WTC11 (cell line): ENCODE results near the gene ZFP90. TPM values are rescaled to one million over a fixed set of nuclear protein-coding genes. Genes with fewer than 3 reads are reported as not detected.

Source experiments
- ATAC-seq: fragments of 200-7000 bp; cut with Tn5 transposase; 2 replicates; pipeline ENCODE4 v1.10.0; 2021; ENCODE audit warnings: mild to moderate bottlenecking, moderate library complexity
- CTCF ChIA-PET: fragments of 300-600 bp; sonication (Branson Sonifier 250); formaldehyde crosslinking; loops from one replicate; lab custom pipeline; 2021; ENCODE audit warnings: antibody characterized with exemption; lab: Charles Lee
- POLR2A ChIA-PET: fragments of 350-600 bp; sonication (Branson Sonifier 250); formaldehyde crosslinking; loops from one replicate; lab custom pipeline; 2021; ENCODE audit warnings: antibody characterized with exemption; lab: Charles Lee
- DNase-seq: peaks from one replicate; pipeline ENCODE4 v3.0.0; 2021; ENCODE audit warnings: low spot score
- H3K27ac Mint-ChIP-seq: 2 replicates; pipeline ENCODE4 v1.8.0; 2021; ENCODE audit warnings: mixed read lengths
- H3K27me3 Mint-ChIP-seq: 2 replicates; pipeline ENCODE4 v1.8.0; 2021; ENCODE audit warnings: low read depth, mild to moderate bottlenecking, moderate library complexity, mixed read lengths
- H3K36me3 Mint-ChIP-seq: 2 replicates; pipeline ENCODE4 v1.8.0; 2021; ENCODE audit warnings: mixed read lengths
- H3K4me1 Mint-ChIP-seq: 2 replicates; pipeline ENCODE4 v1.8.0; 2022; ENCODE audit warnings: mixed read lengths
- H3K4me3 Mint-ChIP-seq: 2 replicates; pipeline ENCODE4 v1.8.0; 2021; ENCODE audit warnings: mild to moderate bottlenecking, moderate library complexity, mixed read lengths
- H3K9me3 Mint-ChIP-seq: 2 replicates; pipeline ENCODE4 v1.8.0; 2021; ENCODE audit warnings: mixed read lengths
- ATF3 ChIP-seq: sonication (generic); formaldehyde crosslinking; conservative IDR thresholded peaks from 2 replicates; pipeline ENCODE4 v1.8.1; 2022; ENCODE audit warnings: mild to moderate bottlenecking, missing genetic modification reagents
- CREB1 ChIP-seq: sonication (generic); formaldehyde crosslinking; IDR thresholded peaks from 2 replicates; pipeline ENCODE4 v1.8.0; 2023; ENCODE audit warnings: mild to moderate bottlenecking, missing genetic modification reagents
- E2F4 ChIP-seq: sonication (generic); formaldehyde crosslinking; IDR thresholded peaks from 2 replicates; pipeline ENCODE4 v1.8.1; 2022; ENCODE audit warnings: low read depth, mild to moderate bottlenecking, moderate library complexity, missing genetic modification reagents, borderline replicate concordance
- E2F5 ChIP-seq: sonication (generic); formaldehyde crosslinking; IDR thresholded peaks from 2 replicates; pipeline ENCODE4 v1.8.1; 2022; ENCODE audit warnings: mild to moderate bottlenecking, moderate library complexity, missing genetic modification reagents
- ESRRA ChIP-seq: sonication (generic); formaldehyde crosslinking; IDR thresholded peaks from 2 replicates; pipeline ENCODE4 v1.8.1; 2022; ENCODE audit warnings: mild to moderate bottlenecking, missing genetic modification reagents, borderline replicate concordance
- FOXP4 ChIP-seq: sonication (generic); formaldehyde crosslinking; IDR thresholded peaks from 2 replicates; pipeline ENCODE4 v1.8.0; 2022; ENCODE audit warnings: mild to moderate bottlenecking, missing genetic modification reagents
- GTF2I ChIP-seq: fragments of 250-450 bp; sonication (Bioruptor Pico); conservative IDR thresholded peaks from 2 replicates; pipeline ENCODE4 v1.4.0; 2021; ENCODE audit warnings: mild to moderate bottlenecking
- NFATC4 ChIP-seq: fragments of 250-450 bp; sonication (Bioruptor Pico); IDR thresholded peaks from 2 replicates; pipeline ENCODE4 v1.9.0; 2021; ENCODE audit warnings: mild to moderate bottlenecking
- NFE2L1 ChIP-seq: sonication (generic); formaldehyde crosslinking; IDR thresholded peaks from 2 replicates; pipeline ENCODE4 v1.8.1; 2023; ENCODE audit warnings: missing genetic modification reagents
- OVOL2 ChIP-seq: fragments of 250-450 bp; sonication (Bioruptor Pico); IDR thresholded peaks from 2 replicates; pipeline ENCODE4 v1.9.0; 2021; ENCODE audit warnings: mild to moderate bottlenecking, borderline replicate concordance
- SP1 ChIP-seq: sonication (generic); formaldehyde crosslinking; conservative IDR thresholded peaks from 2 replicates; pipeline ENCODE4 v1.8.1; 2022; ENCODE audit warnings: missing genetic modification reagents
- TCF7 ChIP-seq: sonication (generic); formaldehyde crosslinking; IDR thresholded peaks from 2 replicates; pipeline ENCODE4 v1.8.0; 2022; ENCODE audit warnings: mild to moderate bottlenecking, low read depth, missing genetic modification reagents, moderate library complexity
- ZBTB21 ChIP-seq: sonication (generic); formaldehyde crosslinking; IDR thresholded peaks from 2 replicates; pipeline ENCODE4 v1.8.1; 2023; ENCODE audit warnings: mild to moderate bottlenecking, missing genetic modification reagents, borderline replicate concordance
- ZMAT4 ChIP-seq: fragments of 250-450 bp; sonication (Bioruptor Pico); IDR thresholded peaks from 2 replicates; pipeline ENCODE4 v1.9.0; 2021; ENCODE audit warnings: mild to moderate bottlenecking
- ZNF317 ChIP-seq: sonication (generic); formaldehyde crosslinking; IDR thresholded peaks from 2 replicates; pipeline ENCODE4 v1.8.1; 2023; ENCODE audit warnings: low read depth, mild to moderate bottlenecking, moderate library complexity, missing genetic modification reagents, borderline replicate concordance
- ZNF532 ChIP-seq: fragments of 250-450 bp; sonication (Bioruptor Pico); IDR thresholded peaks from 2 replicates; pipeline ENCODE4 v1.9.0; 2021; ENCODE audit warnings: mild to moderate bottlenecking, borderline replicate concordance
- total RNA-seq: library from RNA; stranded (reverse); gene quantifications from 3 replicates; pipeline ENCODE4 v1.2.3, GENCODE V29; 2021
- TF ChIP-seq, protein P1 (sequence below): sonication (generic); formaldehyde crosslinking; IDR thresholded peaks from 2 replicates; pipeline ENCODE4 v1.8.1; 2022; ENCODE audit warnings: missing genetic modification reagents, borderline replicate concordance
- TF ChIP-seq, protein P2 (sequence below): sonication (generic); formaldehyde crosslinking; IDR thresholded peaks from 2 replicates; pipeline ENCODE4 v1.8.1; 2023; ENCODE audit warnings: mild to moderate bottlenecking, missing genetic modification reagents, moderate library complexity

ZFP90 gene
- total RNA-seq, 1 experiment from 2014 or later: 21.7 TPM

- DNase-seq (no peak), ATAC-seq (no peak)
- CTCF ChIA-PET: interaction anchor here (1.1 kb wide), 1 partner anchor 24 kb away, joined by 3 read pairs; no protein-coding TSS in a partner anchor
- POLR2A ChIA-PET: no interaction called here
- Mint-ChIP-seq H3K36me3 (no peaks in the 10 kb centered on the region; the same call in 1 of the 2 replicates), H3K4me1 (peaks cover 3% of the 10 kb centered on the region), H3K9me3 (peaks cover 13% of the 10 kb centered on the region), H3K4me3 (no peak overlapping the region), H3K27me3 (no peaks in the 10 kb centered on the region; the same call in 1 of the 2 replicates), H3K27ac (no peak overlapping the region)
- TF ChIP-seq ATF3: no peak
- TF ChIP-seq GTF2I (CRISPR knock-in tag): no peak
These were observed 42.4 kb upstream of the ZFP90 start for GRCh38 chr16:68496689-68497088.

DNA sequence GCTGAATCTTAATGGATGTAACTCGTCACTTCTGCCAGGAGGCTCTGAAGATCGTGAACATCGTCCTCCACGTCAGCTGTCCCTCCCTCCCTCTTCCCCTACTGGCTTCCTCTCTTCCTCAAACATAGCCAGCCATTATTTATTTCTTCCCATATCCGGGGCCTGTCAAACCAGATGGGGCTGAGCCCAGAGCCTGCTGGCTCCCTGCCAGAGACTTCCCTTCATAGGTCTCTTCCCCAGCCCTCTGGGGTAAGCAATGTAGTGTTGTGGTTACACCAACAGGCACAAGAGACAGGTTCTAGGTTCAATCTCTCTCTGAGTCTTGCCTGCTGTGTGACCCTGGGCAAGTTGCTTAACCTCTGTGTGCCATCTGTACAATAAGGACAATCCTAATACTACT, 40.1 kb upstream of the ZFP90 start:
- DNase-seq (no peak), ATAC-seq (no peak)
- TF ChIP-seq FOXP4 (CRISPR knock-in tag): no peak
- TF ChIP-seq OVOL2 (CRISPR knock-in tag): no peak
- no peak for TF ChIP-seq NFATC4 (CRISPR knock-in tag)
- TF ChIP-seq ESRRA: no peak
- TF ChIP-seq GTF2I (CRISPR knock-in tag): no peak
- POLR2A ChIA-PET: no interaction called here
- Mint-ChIP-seq H3K9me3 (peaks cover 10% of the 10 kb centered on the region), H3K27me3 (no peaks in the 10 kb centered on the region; the same call in none of the 2 replicates), H3K4me3 (no peak overlapping the region), H3K4me1 (no peaks in the 10 kb centered on the region), H3K27ac (no peak overlapping the region), H3K36me3 (no peaks in the 10 kb centered on the region; the same call in 1 of the 2 replicates)
- CTCF ChIA-PET: no interaction called here

- no peak overlapping the region for H3K27ac Mint-ChIP-seq
- CTCF ChIA-PET: interaction anchor here (1.0 kb wide), 1 partner anchor 17 kb away, joined by 3 read pairs; no protein-coding TSS in a partner anchor
- no peak for DNase-seq
- ATAC-seq: no peak
- no peaks in the 10 kb centered on the region for H3K36me3 Mint-ChIP-seq
- H3K4me3 Mint-ChIP-seq: no peak overlapping the region
- H3K9me3 Mint-ChIP-seq: no peaks in the 10 kb centered on the region
- POLR2A ChIA-PET: no interaction called here
- no peaks in the 10 kb centered on the region; the same call in 1 of the 2 replicates for H3K27me3 Mint-ChIP-seq
- no peaks in the 10 kb centered on the region for H3K4me1 Mint-ChIP-seq
- TF ChIP-seq SP1 (CRISPR knock-in tag) (no peak), ZMAT4 (CRISPR knock-in tag) (no peak), ATF3 (no peak), E2F4 (no peak), OVOL2 (CRISPR knock-in tag) (no peak), ZBTB21 (CRISPR knock-in tag) (no peak), ZNF317 (no peak), TCF7 (CRISPR knock-in tag) (no peak), ZNF532 (CRISPR knock-in tag) (no peak), E2F5 (no peak), NFE2L1 (CRISPR knock-in tag) (no peak), CREB1 (no peak)
- TF ChIP-seq, protein P1, sequence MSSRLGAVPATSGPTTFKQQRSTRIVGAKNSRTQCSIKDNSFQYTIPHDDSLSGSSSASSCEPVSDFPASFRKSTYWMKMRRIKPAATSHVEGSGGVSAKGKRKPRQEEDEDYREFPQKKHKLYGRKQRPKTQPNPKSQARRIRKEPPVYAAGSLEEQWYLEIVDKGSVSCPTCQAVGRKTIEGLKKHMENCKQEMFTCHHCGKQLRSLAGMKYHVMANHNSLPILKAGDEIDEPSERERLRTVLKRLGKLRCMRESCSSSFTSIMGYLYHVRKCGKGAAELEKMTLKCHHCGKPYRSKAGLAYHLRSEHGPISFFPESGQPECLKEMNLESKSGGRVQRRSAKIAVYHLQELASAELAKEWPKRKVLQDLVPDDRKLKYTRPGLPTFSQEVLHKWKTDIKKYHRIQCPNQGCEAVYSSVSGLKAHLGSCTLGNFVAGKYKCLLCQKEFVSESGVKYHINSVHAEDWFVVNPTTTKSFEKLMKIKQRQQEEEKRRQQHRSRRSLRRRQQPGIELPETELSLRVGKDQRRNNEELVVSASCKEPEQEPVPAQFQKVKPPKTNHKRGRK (CRISPR knock-in tag): no peak
- TF ChIP-seq, protein P2, sequence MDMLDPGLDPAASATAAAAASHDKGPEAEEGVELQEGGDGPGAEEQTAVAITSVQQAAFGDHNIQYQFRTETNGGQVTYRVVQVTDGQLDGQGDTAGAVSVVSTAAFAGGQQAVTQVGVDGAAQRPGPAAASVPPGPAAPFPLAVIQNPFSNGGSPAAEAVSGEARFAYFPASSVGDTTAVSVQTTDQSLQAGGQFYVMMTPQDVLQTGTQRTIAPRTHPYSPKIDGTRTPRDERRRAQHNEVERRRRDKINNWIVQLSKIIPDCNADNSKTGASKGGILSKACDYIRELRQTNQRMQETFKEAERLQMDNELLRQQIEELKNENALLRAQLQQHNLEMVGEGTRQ: no peak
These were observed 35.8 kb upstream of the ZFP90 start for GRCh38 chr16:68503334-68503733.
